Measurements from ENCODE around the gene RBM47. TPM values are rescaled to one million over a fixed set of nuclear protein-coding genes. Genes with fewer than 3 reads are reported as not detected.

The RBM47 gene
- total RNA-seq, 1 donor = 6.2 TPM

GRCh38 chr4:40626183-40626990, 3.3 kb downstream of the RBM47 start:
- DNase-seq (ENCODE audit: low read depth in 2 of 3, low spot score in 2 of 3) = no peak

GRCh38 chr4:40623707-40624106, 6.0 kb downstream of the RBM47 start:
- DNase-seq (ENCODE audit: low read depth in 2 of 3, low spot score in 2 of 3) = no peak

GRCh38 chr4:40622913-40623312, 6.8 kb downstream of the RBM47 start:
- no peak for DNase-seq (ENCODE audit: low read depth in 2 of 3, low spot score in 2 of 3)

- peak in 2 of 3 donors; percentile 93 to 95 for DNase-seq (ENCODE audit: low read depth in 2 of 3, low spot score in 2 of 3)
These were observed 7.8 kb downstream of the RBM47 start for GRCh38 chr4:40621592-40622512.

GRCh38 chr4:40621229-40621591, 8.5 kb downstream of the RBM47 start:
- DNase-seq (ENCODE audit: low read depth in 2 of 3, low spot score in 2 of 3) = no peak

GRCh38 chr4:40619600-40619999, 10.1 kb downstream of the RBM47 start:
- no peak for DNase-seq (ENCODE audit: low read depth in 2 of 3, low spot score in 2 of 3)

- no peak for DNase-seq (ENCODE audit: low read depth in 2 of 3, low spot score in 2 of 3)
These were observed 11.8 kb downstream of the RBM47 start for GRCh38 chr4:40617872-40618271.

- no peak for DNase-seq (ENCODE audit: low read depth in 2 of 3, low spot score in 2 of 3)
These were observed 15.6 kb downstream of the RBM47 start for GRCh38 chr4:40614031-40614430.

GRCh38 chr4:40613456-40613855, 16.2 kb downstream of the RBM47 start:
- DNase-seq (ENCODE audit: low read depth in 2 of 3, low spot score in 2 of 3) = no peak

- DNase-seq (ENCODE audit: low read depth in 2 of 3, low spot score in 2 of 3) = no peak
These were observed 16.8 kb downstream of the RBM47 start for GRCh38 chr4:40612831-40613230.

- DNase-seq (ENCODE audit: low read depth in 2 of 3, low spot score in 2 of 3) = no peak
These were observed 17.4 kb downstream of the RBM47 start for GRCh38 chr4:40612283-40612682.

- no peak for DNase-seq (ENCODE audit: low read depth in 2 of 3, low spot score in 2 of 3)
These were observed 21.0 kb downstream of the RBM47 start for GRCh38 chr4:40608628-40609027.

- DNase-seq (ENCODE audit: low read depth in 2 of 3, low spot score in 2 of 3) = no peak
These were observed 22.4 kb downstream of the RBM47 start for GRCh38 chr4:40607221-40607620.

GRCh38 chr4:40606239-40606767, 23.4 kb downstream of the RBM47 start:
- DNase-seq (ENCODE audit: low read depth in 2 of 3, low spot score in 2 of 3) = no peak

GRCh38 chr4:40603281-40603680, 26.4 kb downstream of the RBM47 start:
- no peak for DNase-seq (ENCODE audit: low read depth in 2 of 3, low spot score in 2 of 3)

GRCh38 chr4:40601641-40602040, 28.0 kb downstream of the RBM47 start:
- peak in 1 of 3 donors; percentile 48 for DNase-seq (ENCODE audit: low read depth in 2 of 3, low spot score in 2 of 3)

GRCh38 chr4:40600850-40601249, 28.8 kb downstream of the RBM47 start:
- no peak for DNase-seq (ENCODE audit: low read depth in 2 of 3, low spot score in 2 of 3)

GRCh38 chr4:40599431-40599830, 30.2 kb downstream of the RBM47 start:
- no peak for DNase-seq (ENCODE audit: low read depth in 2 of 3, low spot score in 2 of 3)

GRCh38 chr4:40596522-40596921, 33.1 kb downstream of the RBM47 start:
- DNase-seq (ENCODE audit: low read depth in 2 of 3, low spot score in 2 of 3) = no peak

- DNase-seq (ENCODE audit: low read depth in 2 of 3, low spot score in 2 of 3) = no peak
These were observed 33.7 kb downstream of the RBM47 start for GRCh38 chr4:40595981-40596380.

Measured in hematopoietic multipotent progenitor cell (in vitro differentiated cells).